PFSK-1 (cell line): ENCODE data around the gene FGD6.

ENCODE experiments used
- POLR2AphosphoS5 ChIP-seq: IDR thresholded peaks from 2 replicates; pipeline ENCODE4 v1.6.1; 2012; ENCODE audit warnings: low read depth, mild to moderate bottlenecking, control low read depth, low read length, moderate library complexity
- TAF1 ChIP-seq: IDR thresholded peaks from 2 replicates; pipeline ENCODE4 v1.6.1; 2012; ENCODE audit warnings: low read length, control low read depth, borderline replicate concordance; ENCODE audit not compliant: insufficient read depth

DNA sequence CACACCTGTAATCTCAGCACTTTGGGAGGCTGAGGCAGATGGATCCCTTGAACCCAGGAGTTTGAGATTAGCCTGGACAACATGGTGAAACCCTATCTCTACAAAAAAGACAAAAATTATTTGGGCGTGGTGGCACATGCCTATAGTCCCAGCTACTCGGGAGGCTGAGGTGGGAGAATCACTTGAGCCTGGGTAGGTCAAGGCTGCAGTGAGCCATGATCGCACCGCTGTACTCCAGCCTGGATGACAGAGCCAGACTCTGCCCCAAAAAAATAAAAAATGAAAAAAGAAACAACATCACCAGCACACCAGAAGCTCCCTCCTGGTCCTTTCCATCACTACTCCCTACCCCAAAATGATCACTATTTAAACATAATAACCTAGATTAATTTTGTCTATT is 2.9 kb upstream of the FGD6 start:
- TF ChIP-seq TAF1: no peak
- TF ChIP-seq POLR2AphosphoS5: no peak
